HCT116 (cell line): ENCODE measurements around the gene INPP5D. TPM values are rescaled to one million over a fixed set of nuclear protein-coding genes. Genes with fewer than 3 reads are reported as not detected.

Source experiments
- ATAC-seq: fragments of 200-7000 bp; cut with Tn5 transposase; 2 replicates; pipeline ENCODE4 v1.9.1; 2020; ENCODE audit warnings: mild to moderate bottlenecking, moderate library complexity
- Bru-seq: library from RNA; stranded (reverse); fragments of 400-500 nt; gene quantifications from one replicate; lab custom pipeline; 2021; lab: Mats Ljungman, UMichigan
- BruChase-seq, 2 experiments: library from RNA; stranded (reverse); fragments of 400-500 nt; gene quantifications; one replicate each; lab custom pipeline; 2021; lab: Mats Ljungman, UMichigan
- BruUV-seq: library from RNA; stranded (reverse); fragments of 400-500 nt; replicated peaks from 2 replicates; lab custom pipeline; 2021; lab: Mats Ljungman, UMichigan
- CTCF ChIA-PET: fragments of 300-600 bp; sonication (Branson Sonifier 250); formaldehyde crosslinking; loops from one replicate; lab custom pipeline; 2021; ENCODE audit warnings: antibody characterized with exemption; lab: Charles Lee
- POLR2A ChIA-PET: fragments of 300-600, 350-600 bp; sonication (Branson Sonifier 250); formaldehyde crosslinking; loops from one replicate; lab custom pipeline; 2021; ENCODE audit warnings: antibody characterized with exemption; lab: Charles Lee
- RAD21 ChIA-PET, 2 experiments: fragments of 300-600 bp; sonication (Branson Sonifier 250); formaldehyde crosslinking; loops; one replicate each; lab custom pipeline; 2023; ENCODE audit warnings: low total read pairs in 2 of 2; ENCODE audit not compliant: uncharacterized antibody in 2 of 2, unreplicated experiment in 2 of 2, low non-redundant PET in 1 of 2; lab: Charles Lee
- DNase-seq: peaks from one replicate; pipeline ENCODE4 v3.0.0-alpha.2; 2010; ENCODE audit warnings: low read depth, low spot score
- H2AFZ ChIP-seq: fragments of 200-600 bp; shearing (Covaris generic), sonication (generic); 2 replicates; pipeline ENCODE4 v1.6.1; 2017; ENCODE audit warnings: low read depth, mixed run types, mixed read lengths, antibody characterized with exemption, low read length; ENCODE audit not compliant: poor library complexity, severe bottlenecking
- H3K27ac ChIP-seq: 2 replicates; pipeline ENCODE4 v1.5.1; 2012; ENCODE audit warnings: low read depth, low read length
- H3K27me3 ChIP-seq: fragments of 200-600 bp; sonication (generic); 2 replicates; pipeline ENCODE4 v1.6.1; 2016; ENCODE audit warnings: mixed run types, low read length, mixed read lengths; ENCODE audit not compliant: insufficient read depth
- H3K36me3 ChIP-seq, 2 experiments: fragments of 200-500 bp in 1 of 2; fragments of 200-600 bp in 1 of 2; sonication (Bioruptor generic) in 1 of 2; sonication (generic) in 1 of 2; 2 replicates each; pipeline versions ENCODE4 v1.5.1 to v1.6.1; 2014 to 2016; ENCODE audit warnings: low read length in 2 of 2, inconsistent platforms in 1 of 2, mixed read lengths in 1 of 2, mixed run types in 1 of 2; ENCODE audit not compliant: insufficient read depth in 2 of 2, control insufficient read depth in 1 of 2
- H3K4me1 ChIP-seq, 2 experiments: fragments of 200-600 bp in 1 of 2; sonication (generic) in 1 of 2; 2 replicates each; pipeline versions ENCODE4 v1.5.1 to v1.6.1; 2012 to 2017; ENCODE audit warnings: low read length in 2 of 2, inconsistent platforms in 1 of 2, mild to moderate bottlenecking in 1 of 2, mixed read lengths in 1 of 2, mixed run types in 1 of 2, moderate library complexity in 1 of 2; ENCODE audit not compliant: insufficient read depth in 2 of 2, control insufficient read depth in 1 of 2
- H3K4me2 ChIP-seq: fragments of 200-600 bp; sonication (generic); 2 replicates; pipeline ENCODE4 v1.6.1; 2017; ENCODE audit warnings: mixed run types, low read length, mixed read lengths
- H3K4me3 ChIP-seq, 2 experiments: fragments of 200-600 bp in 1 of 2; sonication (generic) in 1 of 2; replicated peaks in 1 of 2; 2 replicates each; pipeline ENCODE4 v1.5.1; 2011 to 2016; ENCODE audit warnings: low read length in 2 of 2, control low read depth in 1 of 2, low read depth in 1 of 2, mild to moderate bottlenecking in 1 of 2, mixed read lengths in 1 of 2, mixed run types in 1 of 2
- H3K79me2 ChIP-seq: fragments of 200-600 bp; sonication (generic); 2 replicates; pipeline ENCODE4 v1.6.1; 2017; ENCODE audit warnings: mild to moderate bottlenecking, mixed run types, low read length, moderate library complexity, mixed read lengths; ENCODE audit not compliant: insufficient read depth
- H3K9ac ChIP-seq: fragments of 200-600 bp; sonication (generic); 2 replicates; pipeline ENCODE4 v1.6.1; 2016; ENCODE audit warnings: low read length, mixed read lengths
- H3K9me2 ChIP-seq: fragments of 200-600 bp; sonication (generic), shearing (Covaris generic); 2 replicates; pipeline ENCODE4 v1.6.1; 2017; ENCODE audit warnings: mixed run types, mild to moderate bottlenecking, moderate library complexity; ENCODE audit not compliant: insufficient read depth
- H3K9me3 ChIP-seq, 2 experiments: fragments of 200-500 bp in 1 of 2; fragments of 200-600 bp in 1 of 2; sonication (Bioruptor generic) in 1 of 2; sonication (generic) in 1 of 2; 2 replicates each; pipeline ENCODE4 v1.6.1; 2014 to 2017; ENCODE audit warnings: low read length in 2 of 2, mixed read lengths in 2 of 2, inconsistent platforms in 1 of 2, low read depth in 1 of 2, mild to moderate bottlenecking in 1 of 2, mixed run types in 1 of 2, moderate library complexity in 1 of 2; ENCODE audit not compliant: control insufficient read depth in 1 of 2, insufficient read depth in 1 of 2
- H4K20me1 ChIP-seq: fragments of 200-600 bp; sonication (generic), shearing (Covaris generic); 2 replicates; pipeline ENCODE4 v1.6.1; 2017; ENCODE audit warnings: mixed run types, mild to moderate bottlenecking, moderate library complexity; ENCODE audit not compliant: insufficient read depth
- ATF3 ChIP-seq: IDR thresholded peaks from 2 replicates; pipeline ENCODE4 v1.6.1; 2012
- CBX3 ChIP-seq: IDR thresholded peaks from 2 replicates; pipeline ENCODE4 v1.6.1; 2012; ENCODE audit warnings: low read depth
- CEBPB ChIP-seq: IDR thresholded peaks from 2 replicates; pipeline ENCODE4 v1.6.1; 2012; ENCODE audit warnings: low read depth
- EGR1 ChIP-seq: IDR thresholded peaks from 2 replicates; pipeline ENCODE4 v1.6.1; 2012; ENCODE audit warnings: low read depth
- EZH2 ChIP-seq: fragments of 200-600 bp; sonication (generic); IDR thresholded peaks from 2 replicates; pipeline ENCODE4 v1.6.1; 2017; ENCODE audit warnings: antibody characterized with exemption, mixed run types
- FOSL1 ChIP-seq: IDR thresholded peaks from 2 replicates; pipeline ENCODE4 v1.6.1; 2012; ENCODE audit warnings: low read depth
- MAX ChIP-seq: IDR thresholded peaks from 2 replicates; pipeline ENCODE4 v1.6.1; 2012
- POLR2AphosphoS5 ChIP-seq: IDR thresholded peaks from 2 replicates; pipeline ENCODE4 v1.6.1; 2011; ENCODE audit warnings: mild to moderate bottlenecking, low read depth, low read length, moderate library complexity
- RAD21 ChIP-seq: IDR thresholded peaks from 2 replicates; pipeline ENCODE4 v1.6.1; 2012; ENCODE audit warnings: low read depth, mild to moderate bottlenecking
- SIN3A ChIP-seq: IDR thresholded peaks from 2 replicates; pipeline ENCODE4 v1.6.1; 2012; ENCODE audit warnings: low read depth
- YY1 ChIP-seq: IDR thresholded peaks from 2 replicates; pipeline ENCODE4 v1.6.1; 2011; ENCODE audit warnings: low read length, low read depth, moderate library complexity, mild to moderate bottlenecking; ENCODE audit not compliant: insufficient replicate concordance; ENCODE audit errors: extremely low read depth
- ZFX ChIP-seq: fragments of 450-650 bp; IDR thresholded peaks from 2 replicates; pipeline ENCODE4 v1.6.1; 2017
- intact Hi-C: fragments of 100-400 bp; cut with micrococcal nuclease; formaldehyde crosslinking; loops from 2 replicates; pipeline ENCODE4 v1.10.0; 2022
- long read RNA-seq: library from polyadenylated mRNA; unstranded; transcript quantifications from one replicate; pipeline ENCODE4 v2.0.0, GENCODE V29; 2021; ENCODE audit not compliant: unreplicated experiment
- polyA plus RNA-seq: library from polyadenylated mRNA; unstranded; fragments of >200 nt; gene quantifications from 2 replicates; pipeline ENCODE4 v1.2.1, GENCODE V29; 2012; ENCODE audit warnings: missing spikeins
- total RNA-seq: library from RNA; stranded (reverse); gene quantifications from one replicate; pipeline ENCODE4 v1.2.1, GENCODE V29; 2021; ENCODE audit not compliant: unreplicated experiment
- TF ChIP-seq, protein P1 (sequence below): IDR thresholded peaks from 2 replicates; pipeline ENCODE4 v1.6.1; 2012; ENCODE audit warnings: low read depth

Gene INPP5D
- 1.8 TPM for total RNA-seq
- polyA plus RNA-seq: 1.3 and 1.6 TPM in 2 replicates
- percentile 17 among the genes with signal in this experiment for Bru-seq, nascent RNA
- BruChase-seq, experiment 1, labeled RNA remaining after a 6-hour chase: percentile 17 among the genes with signal in this experiment
- percentile 17 among the genes with signal in this experiment for BruChase-seq, experiment 2, labeled RNA remaining after a 2-hour chase
- long read RNA-seq, partial matches to known transcripts: 3 of 4 reads
- long read RNA-seq, other reads (novel, unspliced or antisense): 1 of 4 reads

DNA sequence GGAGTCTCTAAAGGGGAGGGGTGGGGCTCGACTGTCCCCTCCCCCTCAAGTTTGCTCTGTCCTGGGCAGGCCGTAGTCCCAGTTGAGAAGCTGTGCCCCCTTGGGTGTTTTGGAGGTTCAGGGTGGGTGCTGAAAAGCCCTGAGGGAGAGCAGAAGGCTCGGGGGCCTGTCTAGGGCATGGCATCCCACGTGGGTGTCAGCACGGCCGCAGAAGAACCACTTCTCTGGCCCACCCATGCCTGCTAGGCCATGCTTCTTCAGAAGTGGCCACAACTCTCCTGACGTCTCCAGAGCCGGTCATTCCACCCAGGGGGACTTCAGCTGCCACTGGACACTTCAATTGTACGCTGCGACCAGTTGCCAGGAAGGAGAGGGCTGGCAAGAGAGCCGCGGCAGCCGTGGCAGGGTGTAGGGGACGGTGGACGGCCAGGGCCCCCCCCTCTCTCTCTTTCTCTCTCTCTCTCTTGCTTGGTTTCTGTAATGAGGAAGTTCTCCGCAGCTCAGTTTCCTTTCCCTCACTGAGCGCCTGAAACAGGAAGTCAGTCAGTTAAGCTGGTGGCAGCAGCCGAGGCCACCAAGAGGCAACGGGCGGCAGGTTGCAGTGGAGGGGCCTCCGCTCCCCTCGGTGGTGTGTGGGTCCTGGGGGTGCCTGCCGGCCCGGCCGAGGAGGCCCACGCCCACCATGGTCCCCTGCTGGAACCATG is at the start of gene INPP5D:
Gene INPP5D (plus strand): TSS at position 546 of the 704 bp plus-strand sequence. CDS start 137 bp downstream, at position 683.
- H3K79me2 ChIP-seq: no peaks in the 10 kb centered on the region
- H3K4me1 ChIP-seq: no peaks in the 10 kb centered on the region
- H3K4me2 ChIP-seq: no peak within 1 kb of the TSS
- intact Hi-C loops: no loop called here
- H3K9me3 ChIP-seq: no peaks in the 10 kb centered on the region
- ChIA-PET CTCF (interaction anchor here (1.4 kb wide), 1 partner anchor 190 kb away, joined by 4 read pairs; no protein-coding TSS in a partner anchor), POLR2A (no interaction called here), RAD21 (no interaction called here)
- H3K36me3 ChIP-seq: no peaks in the 10 kb centered on the region
- H3K27ac ChIP-seq: no peak within 1 kb of the TSS
- no TSS peak for BruUV-seq
- no peak for TF ChIP-seq CEBPB
- TF ChIP-seq CBX3: no peak
- no peak for TF ChIP-seq SIN3A
- TF ChIP-seq, all 23 proteins: peak for 0
- ATAC-seq: peak; percentile 15; the same call in 1 of the 2 replicates
- Histone ChIP-seq H2AFZ (no peak within 1 kb of the TSS), H4K20me1 (no peaks in the 10 kb centered on the region), H3K27me3 (no peaks in the 10 kb centered on the region; the same call in 1 of the 2 replicates), H3K9ac (no peak within 1 kb of the TSS), H3K4me3 (no peak within 1 kb of the TSS), H3K9me2 (no peaks in the 10 kb centered on the region)
- no peak for DNase-seq

GRCh38 chr2:233010569-233011267 is 49.4 kb upstream of the INPP5D start:
- ChIA-PET POLR2A (no interaction called here), RAD21 (no interaction called here), CTCF (no interaction called here)
- no peaks in the 10 kb centered on the region for H3K36me3 ChIP-seq
- intact Hi-C loops: no loop called here
- no peaks in the 10 kb centered on the region for H4K20me1 ChIP-seq
- no TSS peak for BruUV-seq
- no peaks in the 10 kb centered on the region for H3K79me2 ChIP-seq
- DNase-seq (no peak), ATAC-seq (no peak)
- H3K9me3 ChIP-seq: no peaks in the 10 kb centered on the region
- no peak for TF ChIP-seq CEBPB
- no peak for TF ChIP-seq ZFX
- no peak for TF ChIP-seq FOSL1
- no peak for TF ChIP-seq EZH2
- TF ChIP-seq, protein P1, sequence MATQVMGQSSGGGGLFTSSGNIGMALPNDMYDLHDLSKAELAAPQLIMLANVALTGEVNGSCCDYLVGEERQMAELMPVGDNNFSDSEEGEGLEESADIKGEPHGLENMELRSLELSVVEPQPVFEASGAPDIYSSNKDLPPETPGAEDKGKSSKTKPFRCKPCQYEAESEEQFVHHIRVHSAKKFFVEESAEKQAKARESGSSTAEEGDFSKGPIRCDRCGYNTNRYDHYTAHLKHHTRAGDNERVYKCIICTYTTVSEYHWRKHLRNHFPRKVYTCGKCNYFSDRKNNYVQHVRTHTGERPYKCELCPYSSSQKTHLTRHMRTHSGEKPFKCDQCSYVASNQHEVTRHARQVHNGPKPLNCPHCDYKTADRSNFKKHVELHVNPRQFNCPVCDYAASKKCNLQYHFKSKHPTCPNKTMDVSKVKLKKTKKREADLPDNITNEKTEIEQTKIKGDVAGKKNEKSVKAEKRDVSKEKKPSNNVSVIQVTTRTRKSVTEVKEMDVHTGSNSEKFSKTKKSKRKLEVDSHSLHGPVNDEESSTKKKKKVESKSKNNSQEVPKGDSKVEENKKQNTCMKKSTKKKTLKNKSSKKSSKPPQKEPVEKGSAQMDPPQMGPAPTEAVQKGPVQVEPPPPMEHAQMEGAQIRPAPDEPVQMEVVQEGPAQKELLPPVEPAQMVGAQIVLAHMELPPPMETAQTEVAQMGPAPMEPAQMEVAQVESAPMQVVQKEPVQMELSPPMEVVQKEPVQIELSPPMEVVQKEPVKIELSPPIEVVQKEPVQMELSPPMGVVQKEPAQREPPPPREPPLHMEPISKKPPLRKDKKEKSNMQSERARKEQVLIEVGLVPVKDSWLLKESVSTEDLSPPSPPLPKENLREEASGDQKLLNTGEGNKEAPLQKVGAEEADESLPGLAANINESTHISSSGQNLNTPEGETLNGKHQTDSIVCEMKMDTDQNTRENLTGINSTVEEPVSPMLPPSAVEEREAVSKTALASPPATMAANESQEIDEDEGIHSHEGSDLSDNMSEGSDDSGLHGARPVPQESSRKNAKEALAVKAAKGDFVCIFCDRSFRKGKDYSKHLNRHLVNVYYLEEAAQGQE: no peak
- no peak for TF ChIP-seq ATF3
- TF ChIP-seq POLR2AphosphoS5: no peak
- no peak for TF ChIP-seq MAX
- TF ChIP-seq RAD21: no peak
- TF ChIP-seq CBX3: no peak
- no peak for TF ChIP-seq YY1
- TF ChIP-seq EGR1: no peak
- H3K27me3 ChIP-seq: no peaks in the 10 kb centered on the region
- no peak overlapping the region for H3K4me2 ChIP-seq
- no peak overlapping the region for H3K4me3 ChIP-seq
- no peak overlapping the region for H3K27ac ChIP-seq
- H3K9ac ChIP-seq: no peak overlapping the region
- no peak overlapping the region for H2AFZ ChIP-seq
- H3K9me2 ChIP-seq: no peaks in the 10 kb centered on the region
- peaks cover 2 to 5% of the 10 kb centered on the region in 2 experiments; a peak in 2 of 4 replicates for H3K4me1 ChIP-seq
